A673 (cell line): Measurements from ENCODE around the gene NAT10. TPM values are rescaled to one million over a fixed set of nuclear protein-coding genes. Genes with fewer than 3 reads are reported as not detected.
"Not testable (repeated sequence)": the region's sequence is repeated elsewhere in the genome, so short reads cannot be mapped to it uniquely, and the experiment has no call there.

ENCODE experiments used
- BruUV-seq: library from RNA; stranded (reverse); fragments of 400-500 nt; replicated peaks from 2 replicates; lab custom pipeline; 2021; lab: Mats Ljungman, UMichigan
- CTCF ChIA-PET: fragments of 300-600 bp; sonication (Branson Sonifier 250); formaldehyde crosslinking; loops from one replicate; lab custom pipeline; 2022; ENCODE audit warnings: antibody characterized with exemption; lab: Charles Lee
- POLR2A ChIA-PET: fragments of 300-600 bp; sonication (Branson Sonifier 250); formaldehyde crosslinking; loops from one replicate; lab custom pipeline; 2022; ENCODE audit warnings: antibody characterized with exemption; ENCODE audit not compliant: low non-redundant PET; lab: Charles Lee
- DNase-seq: peaks from one replicate; pipeline ENCODE4 v3.0.0-alpha.2; 2015; ENCODE audit warnings: low spot score
- H3K27ac ChIP-seq: fragments of 200-600 bp; sonication (generic); 2 replicates; pipeline ENCODE4 v1.5.1; 2016; ENCODE audit warnings: mixed run types, low read depth, mild to moderate bottlenecking, mixed read lengths, antibody characterized with exemption, low read length; ENCODE audit not compliant: poor library complexity, severe bottlenecking
- H3K27me3 ChIP-seq: fragments of 200-600 bp; sonication (generic); replicated peaks from 2 replicates; pipeline ENCODE4 v1.6.1; 2017; ENCODE audit warnings: mixed run types, low read depth, mild to moderate bottlenecking, mixed read lengths, antibody characterized with exemption, low read length; ENCODE audit not compliant: insufficient read depth, poor library complexity
- H3K36me3 ChIP-seq: fragments of 200-600 bp; sonication (generic); 2 replicates; pipeline ENCODE4 v1.6.1; 2016; ENCODE audit warnings: mixed run types, mild to moderate bottlenecking, mixed read lengths, antibody characterized with exemption, low read length; ENCODE audit not compliant: insufficient read depth, poor library complexity, severe bottlenecking
- H3K4me1 ChIP-seq: fragments of 200-600 bp; sonication (generic); 2 replicates; pipeline ENCODE4 v1.6.1; 2017; ENCODE audit warnings: mixed run types, mild to moderate bottlenecking, mixed read lengths, antibody characterized with exemption, low read length; ENCODE audit not compliant: insufficient read depth, poor library complexity, severe bottlenecking
- H3K4me3 ChIP-seq: fragments of 200-600 bp; sonication (generic); 2 replicates; pipeline ENCODE4 v1.5.1; 2016; ENCODE audit warnings: low read depth, mixed run types, mild to moderate bottlenecking, mixed read lengths, low read length; ENCODE audit not compliant: poor library complexity, severe bottlenecking
- H3K9me3 ChIP-seq: fragments of 200-600 bp; sonication (generic); 2 replicates; pipeline ENCODE4 v1.6.1; 2016; ENCODE audit warnings: mixed run types, low read depth, mild to moderate bottlenecking, mixed read lengths, antibody characterized with exemption, low read length; ENCODE audit not compliant: poor library complexity, severe bottlenecking
- CTCF ChIP-seq: fragments of 300-800, 200-600 bp; sonication (generic); conservative IDR thresholded peaks from 2 replicates; pipeline ENCODE4 v1.5.1; 2017; ENCODE audit warnings: low read depth, mild to moderate bottlenecking, antibody characterized with exemption, low read length, moderate library complexity, mixed read lengths
- EZH2 ChIP-seq: fragments of 200-600 bp; sonication (generic); IDR thresholded peaks from 2 replicates; pipeline ENCODE4 v1.6.1; 2017; ENCODE audit warnings: borderline replicate concordance, low read depth, mild to moderate bottlenecking, mixed read lengths, antibody characterized with exemption, low read length; ENCODE audit not compliant: poor library complexity, severe bottlenecking
- intact Hi-C: fragments of 100-400 bp; cut with micrococcal nuclease; formaldehyde crosslinking; loops from one replicate; pipeline ENCODE4 v1.10.0; 2022; ENCODE audit not compliant: unreplicated experiment
- total RNA-seq: library from RNA; stranded (reverse); gene quantifications from 2 replicates; pipeline ENCODE4 v1.2.3, GENCODE V29; 2021

NAT10 gene
- total RNA-seq, 1 experiment from 2014 or later, result 192 TPM

DNA sequence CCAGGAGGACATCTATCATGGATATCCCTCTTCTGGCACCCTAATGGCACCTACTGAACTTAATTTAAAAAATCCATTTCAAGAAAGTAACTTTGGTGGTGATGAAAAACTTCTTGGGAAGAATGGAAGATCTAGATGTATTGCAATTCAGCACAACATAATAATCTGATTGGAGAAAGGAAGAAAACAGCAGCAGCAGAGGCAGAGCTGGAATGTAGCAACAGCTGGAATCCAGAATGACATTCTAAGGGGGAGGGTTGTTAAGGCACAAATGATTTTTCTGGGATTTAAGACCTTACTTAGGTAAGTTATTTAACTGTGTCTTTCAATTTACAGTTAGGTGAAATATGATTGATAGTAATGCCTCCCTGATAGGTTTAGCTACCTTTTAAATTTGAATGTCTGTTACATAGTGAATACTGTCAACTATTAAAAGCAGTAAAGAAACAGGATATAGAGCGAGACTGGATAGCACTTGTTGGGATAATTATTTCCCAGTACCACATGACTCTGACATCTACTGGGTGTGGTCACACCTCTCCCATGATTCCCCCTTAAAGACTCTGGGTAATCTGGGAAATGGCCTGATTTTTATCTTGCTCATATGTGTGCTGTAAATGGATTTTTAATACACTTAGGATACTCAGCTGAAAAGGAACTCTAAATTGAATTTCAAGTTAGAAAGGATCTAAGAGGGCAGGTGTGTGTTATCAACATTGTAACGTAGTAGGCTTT lies 42.2 kb upstream of the NAT10 start:
- H3K9me3 ChIP-seq, result no peaks in the 10 kb centered on the region

DNA sequence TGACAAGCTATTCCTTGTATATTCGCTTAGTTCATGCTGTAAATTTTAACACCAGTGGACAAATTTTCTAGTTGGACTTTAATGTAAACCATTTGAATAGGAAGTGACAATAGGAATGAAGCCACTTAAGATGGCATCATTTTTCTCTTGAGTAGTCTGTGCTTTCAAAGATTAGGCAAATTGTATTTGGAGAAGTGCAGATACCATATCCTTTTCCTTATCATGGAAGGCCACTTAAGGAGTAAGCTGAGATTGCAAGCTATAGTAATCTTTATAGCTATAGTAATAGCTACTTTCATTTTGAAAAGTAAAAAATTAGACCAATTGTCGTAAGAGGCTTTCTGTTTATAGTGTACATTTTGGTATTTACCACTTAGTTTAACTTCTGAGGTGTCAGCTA lies 41.1 kb upstream of the NAT10 start:
- peak; percentile 59 for DNase-seq
- H3K9me3 ChIP-seq, result no peaks in the 10 kb centered on the region
- no peaks in the 10 kb centered on the region for H3K27me3 ChIP-seq
- H3K4me1 ChIP-seq, result peaks cover 87% of the 10 kb centered on the region
- intact Hi-C loops, result no loop called here
- H3K4me3 ChIP-seq, result no peak overlapping the region
- ChIA-PET POLR2A (interaction anchor here (0.6 to 1.4 kb wide), 2 partner anchors 11 to 235 kb away, joined by 4 to 11 read pairs; no protein-coding TSS in a partner anchor), CTCF (no interaction called here)
- peaks cover 93% of the 10 kb centered on the region for H3K36me3 ChIP-seq
- TF ChIP-seq CTCF, result no peak
- no TSS peak for BruUV-seq
- peak overlapping the region; percentile 34 for H3K27ac ChIP-seq

More for the DNA sequence above, 42.2 kb upstream of the NAT10 start:
- H3K4me1 ChIP-seq, result peaks cover 86% of the 10 kb centered on the region
- BruUV-seq, result TSS peak; percentile 0
- no peak overlapping the region for H3K4me3 ChIP-seq
- peak overlapping the region; percentile 2 for H3K27ac ChIP-seq
- TF ChIP-seq CTCF, result no peak
- no peak for TF ChIP-seq EZH2
- ChIA-PET POLR2A (interaction anchor here (0.6 kb wide), 1 partner anchor 12 kb away, joined by 5 read pairs; no protein-coding TSS in a partner anchor), CTCF (no interaction called here)
- DNase-seq, result peak; percentile 68
- no peaks in the 10 kb centered on the region for H3K27me3 ChIP-seq
- H3K36me3 ChIP-seq, result peaks cover 93% of the 10 kb centered on the region
- intact Hi-C loops, result no loop called here

DNA sequence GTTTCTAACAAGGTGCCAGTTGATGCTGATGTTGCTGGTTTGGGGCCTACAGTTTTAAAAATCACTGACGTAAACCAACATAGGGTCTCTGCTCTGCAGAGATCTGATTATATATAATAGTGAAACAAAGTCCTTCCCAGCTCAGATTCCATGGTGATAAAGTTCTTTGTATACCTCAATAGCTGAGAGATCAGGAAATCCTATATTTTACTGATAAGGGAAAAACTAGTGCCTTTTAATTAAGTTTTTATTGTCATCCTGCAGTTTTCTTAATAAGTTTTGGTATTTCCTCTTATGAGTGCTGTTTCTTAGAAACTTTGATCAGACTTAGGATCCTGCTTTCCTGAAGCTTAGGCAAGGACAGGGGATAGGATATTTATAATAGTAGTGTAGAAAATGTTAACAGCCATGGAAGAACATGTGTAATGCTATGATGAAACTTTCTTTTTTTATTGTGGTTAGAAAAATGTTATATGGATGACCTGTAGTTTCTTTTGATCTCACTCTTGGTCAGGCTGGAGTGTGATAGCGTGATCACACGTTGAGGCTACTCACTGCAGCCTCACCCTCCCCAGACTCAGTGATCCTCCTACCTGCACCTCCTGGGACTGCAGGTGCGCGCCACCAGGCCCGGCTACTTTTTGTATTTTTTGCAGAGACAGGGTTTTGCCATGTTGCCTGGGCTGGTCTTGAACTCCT lies 39.8 kb upstream of the NAT10 start:
- Histone ChIP-seq H3K27me3 (no peaks in the 10 kb centered on the region), H3K36me3 (peaks cover 91% of the 10 kb centered on the region), H3K4me3 (no peak overlapping the region), H3K4me1 (peaks cover 87% of the 10 kb centered on the region), H3K9me3 (no peaks in the 10 kb centered on the region), H3K27ac (peak overlapping the region; percentile 34)
- ChIA-PET CTCF (no interaction called here), POLR2A (interaction anchor here (0.7 kb wide), 1 partner anchor 8 kb away, joined by 3 read pairs; no protein-coding TSS in a partner anchor)
- BruUV-seq, result no TSS peak
- TF ChIP-seq CTCF (peak; percentile 26; the same call in 1 of the 2 replicates), EZH2 (no peak)
- DNase-seq, result peak; percentile 64
- intact Hi-C loops, result no loop called here

DNA sequence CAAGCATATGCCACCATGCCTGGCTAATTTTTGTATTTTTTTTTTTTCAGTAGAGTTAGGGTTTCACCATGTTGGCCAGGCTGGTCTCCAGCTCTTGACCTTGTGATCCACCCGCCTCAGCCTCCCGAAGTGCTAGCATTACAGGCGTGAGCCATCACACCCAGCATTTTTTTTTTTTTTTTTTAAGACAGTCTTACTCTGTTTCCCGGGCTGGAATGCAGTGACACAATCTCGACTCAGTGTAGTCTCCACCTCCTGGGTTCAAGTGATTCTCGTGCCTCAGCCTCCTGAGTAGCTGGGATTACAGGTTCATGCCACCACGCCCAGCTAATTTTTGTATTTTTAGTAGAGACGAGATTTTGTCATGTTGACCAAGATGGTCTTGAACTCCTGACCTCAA lies 38.7 kb upstream of the NAT10 start:
- BruUV-seq, intact Hi-C loops, H3K4me3 ChIP-seq, POLR2A ChIA-PET, H3K27me3 ChIP-seq, H3K9me3 ChIP-seq, DNase-seq: not testable (repeated sequence)
- peaks cover 90% of the 10 kb centered on the region for H3K36me3 ChIP-seq
- CTCF ChIA-PET, result interaction anchor here (0.6 kb wide), 2 partner anchors 9 to 11 kb away, joined by 3 to 5 read pairs; no protein-coding TSS in a partner anchor
- peaks cover 88% of the 10 kb centered on the region for H3K4me1 ChIP-seq
- H3K27ac ChIP-seq, result peak overlapping the region; percentile 51
